NOMO-1 (cell line): ENCODE measurements around the gene PCTP.

Experiments
- DNase-seq, 2 experiments: peaks; one replicate each; lab custom pipeline; 2025; ENCODE audit not compliant: unreplicated experiment in 2 of 2; lab: John Stamatoyannopoulos, UW

Gene PCTP

GRCh38 chr17:55751720-55752250, 934 bp downstream of the PCTP start:
- no peak for DNase-seq

GRCh38 chr17:55756689-55757088, 5.8 kb downstream of the PCTP start:
- DNase-seq, result no peak

GRCh38 chr17:55757659-55758058, 6.8 kb downstream of the PCTP start:
- no peak for DNase-seq

GRCh38 chr17:55758171-55758570, 7.3 kb downstream of the PCTP start:
- DNase-seq, result no peak

GRCh38 chr17:55760643-55761355, 9.9 kb downstream of the PCTP start:
- peak in 1 of 2 experiments; percentile 13 for DNase-seq

- DNase-seq, result no peak
Observed at GRCh38 chr17:55762086-55762858, 11.4 kb downstream of the PCTP start.

- DNase-seq, result peak; percentile 16 to 64
Observed at GRCh38 chr17:55763856-55764255, 13.0 kb downstream of the PCTP start.

- DNase-seq, result no peak
Observed at GRCh38 chr17:55764610-55765009, 13.8 kb downstream of the PCTP start.

GRCh38 chr17:55765472-55765871, 14.6 kb downstream of the PCTP start:
- DNase-seq, result no peak

GRCh38 chr17:55768936-55769624, 18.2 kb downstream of the PCTP start:
- DNase-seq, result no peak

GRCh38 chr17:55769625-55770000, 18.8 kb downstream of the PCTP start:
- DNase-seq, result no peak

GRCh38 chr17:55770196-55770870, 19.5 kb downstream of the PCTP start:
- DNase-seq, result peak; percentile 13 to 28

GRCh38 chr17:55772086-55772485, 21.2 kb downstream of the PCTP start:
- no peak for DNase-seq

GRCh38 chr17:55773671-55774070, 22.8 kb downstream of the PCTP start:
- no peak for DNase-seq

GRCh38 chr17:55774846-55775271, 24.0 kb downstream of the PCTP start:
- DNase-seq, result no peak

GRCh38 chr17:55776271-55776670, 25.4 kb downstream of the PCTP start:
- no peak for DNase-seq

GRCh38 chr17:55777471-55777971, 26.7 kb downstream of the PCTP start:
- DNase-seq, result no peak

- DNase-seq, result no peak
Observed at GRCh38 chr17:55778389-55779118, 27.7 kb downstream of the PCTP start.

GRCh38 chr17:55783684-55784245, 32.9 kb downstream of the PCTP start:
- no peak for DNase-seq

GRCh38 chr17:55784666-55785065, 33.8 kb downstream of the PCTP start:
- no peak for DNase-seq
